CD14-positive monocyte (primary cell): ENCODE measurements around the gene HLTF. TPM values are rescaled to one million over a fixed set of nuclear protein-coding genes. Genes with fewer than 3 reads are reported as not detected.

ENCODE experiments used
- DNase-seq, 3 donors: peaks; one replicate each; pipeline ENCODE4 v3.0.0-alpha.2; 2011 to 2022
- H2AFZ ChIP-seq: 2 replicates; pipeline ENCODE4 v1.6.0; 2012; ENCODE audit warnings: mild to moderate bottlenecking, low read depth, low read length, inconsistent platforms; ENCODE audit not compliant: insufficient read depth, poor library complexity, severe bottlenecking
- H3K27ac ChIP-seq, 2 donors: 1 replicate in 1 of 2; 2 replicates in 1 of 2; pipeline ENCODE4 v1.5.1; 2012 to 2013; ENCODE audit warnings: low read length in 2 of 2, control low read depth in 1 of 2, inconsistent platforms in 1 of 2, low read depth in 1 of 2, mild to moderate bottlenecking in 1 of 2
- H3K27me3 ChIP-seq, 2 donors: one replicate each; pipeline versions ENCODE4 v1.6.0 to v1.6.1; 2011 to 2013; ENCODE audit warnings: low read length in 2 of 2; ENCODE audit not compliant: control insufficient read depth in 2 of 2, insufficient read depth in 2 of 2
- H3K36me3 ChIP-seq, 2 donors: replicated peaks in 1 of 2; 1 replicate in 1 of 2; 2 replicates in 1 of 2; pipeline versions ENCODE4 v1.5.1 to v1.6.1; 2012 to 2013; ENCODE audit warnings: low read length in 2 of 2, control low read depth in 1 of 2, inconsistent platforms in 1 of 2, mild to moderate bottlenecking in 1 of 2; ENCODE audit not compliant: insufficient read depth in 2 of 2, control insufficient read depth in 1 of 2
- H3K4me1 ChIP-seq, 2 donors: 1 replicate in 1 of 2; 2 replicates in 1 of 2; pipeline versions ENCODE4 v1.5.1 to v1.6.1; 2012 to 2013; ENCODE audit warnings: low read length in 2 of 2, control low read depth in 1 of 2, inconsistent platforms in 1 of 2, mild to moderate bottlenecking in 1 of 2, moderate library complexity in 1 of 2; ENCODE audit not compliant: insufficient read depth in 2 of 2, control insufficient read depth in 1 of 2
- H3K4me2 ChIP-seq: replicated peaks from 2 replicates; pipeline ENCODE3; 2012; ENCODE audit warnings: low read length, moderate library complexity, mild to moderate bottlenecking; ENCODE audit not compliant: poor library complexity, severe bottlenecking; ENCODE audit errors: extremely low read depth
- H3K4me3 ChIP-seq, 3 experiments: fragments of 200-600 bp in 1 of 3; sonication (generic) in 1 of 3; replicated peaks in 1 of 3; 1 replicate in 2 of 3; 2 replicates in 1 of 3; pipeline ENCODE4 v1.5.1; 2011 to 2013; ENCODE audit warnings: low read length in 3 of 3, mild to moderate bottlenecking in 3 of 3, control low read depth in 2 of 3, low read depth in 2 of 3, inconsistent platforms in 1 of 3, moderate library complexity in 1 of 3
- H3K79me2 ChIP-seq: 2 replicates; pipeline ENCODE4 v1.6.0; 2012; ENCODE audit warnings: mild to moderate bottlenecking, control low read depth, inconsistent platforms, low read length, moderate library complexity; ENCODE audit not compliant: insufficient read depth
- H3K9ac ChIP-seq: 2 replicates; pipeline ENCODE4 v1.6.0; 2017; ENCODE audit warnings: low read length, mild to moderate bottlenecking; ENCODE audit not compliant: insufficient read depth, poor library complexity, severe bottlenecking
- H3K9me3 ChIP-seq, 2 donors: replicated peaks in 1 of 2; 1 replicate in 1 of 2; 2 replicates in 1 of 2; pipeline versions ENCODE4 v1.5.1 to v1.6.1; 2012 to 2013; ENCODE audit warnings: low read length in 2 of 2, control low read depth in 1 of 2; ENCODE audit not compliant: control insufficient read depth in 1 of 2, insufficient read depth in 1 of 2
- H4K20me1 ChIP-seq: 2 replicates; pipeline ENCODE4 v1.6.0; 2012; ENCODE audit warnings: mild to moderate bottlenecking, low read length, control low read depth, moderate library complexity; ENCODE audit not compliant: insufficient read depth
- H3K27ac Mint-ChIP-seq, 7 donors: one replicate each; pipeline ENCODE4 v1.8.0; 2020; ENCODE audit warnings: mild to moderate bottlenecking in 7 of 7, mixed read lengths in 7 of 7, moderate library complexity in 6 of 7, inconsistent platforms in 2 of 7
- H3K27me3 Mint-ChIP-seq, 3 donors: one replicate each; pipeline ENCODE4 v1.8.0; 2021 to 2022; ENCODE audit warnings: low read depth in 3 of 3, mild to moderate bottlenecking in 3 of 3, mixed read lengths in 3 of 3, moderate library complexity in 3 of 3, inconsistent platforms in 1 of 3
- H3K36me3 Mint-ChIP-seq, 2 donors: one replicate each; pipeline ENCODE4 v1.8.0; 2020; ENCODE audit warnings: mixed read lengths in 2 of 2, inconsistent platforms in 1 of 2, mild to moderate bottlenecking in 1 of 2
- H3K4me1 Mint-ChIP-seq: one replicate; pipeline ENCODE4 v1.8.0; 2020; ENCODE audit warnings: mild to moderate bottlenecking, mixed read lengths
- H3K4me3 Mint-ChIP-seq, 2 donors: one replicate each; pipeline ENCODE4 v1.8.0; 2020; ENCODE audit warnings: mild to moderate bottlenecking in 2 of 2, mixed read lengths in 2 of 2, moderate library complexity in 1 of 2
- H3K9me3 Mint-ChIP-seq, 7 donors: one replicate each; pipeline ENCODE4 v1.8.0; 2020 to 2022; ENCODE audit warnings: mixed read lengths in 7 of 7, mild to moderate bottlenecking in 6 of 7, moderate library complexity in 6 of 7, inconsistent platforms in 2 of 7
- WGBS: methylation state at CpG from one replicate; pipeline ENCODE4 v1.1.5; 2013; ENCODE audit warnings: missing lambda C conversion rate; ENCODE audit not compliant: insufficient coverage; 5-methylcytosine and 5-hydroxymethylcytosine counted together
- intact Hi-C, 2 donors: fragments of 100-400 bp; cut with micrococcal nuclease; formaldehyde crosslinking; loops; one replicate each; pipeline versions ENCODE4 v1.15.0 to v1.15.1; 2023
- polyA plus RNA-seq, 3 donors: library from polyadenylated mRNA; depleted of rRNA in 1 of 3; unstranded in 2 of 3; stranded (reverse) in 1 of 3; fragments of 300-500 nt in 2 of 3; fragments of >200 nt in 1 of 3; fragmentation: Illumina TruSeq in 2 of 3; gene quantifications; 1 replicate in 2 of 3; 2 replicates in 1 of 3; pipeline ENCODE4 v1.2.3, GENCODE V29; 2012 to 2021
- small RNA-seq: library from RNA; depleted of rRNA; stranded (forward); fragments of <200 nt; gene quantifications from one replicate; pipeline ENCODE3, GENCODE V24; 2012; ENCODE audit warnings: low read depth; ENCODE audit not compliant: insufficient read length
- TF ChIP-seq, protein P1 (sequence below): fragments of 200-600 bp; IDR thresholded peaks from one replicate; pipeline ENCODE4 v1.8.0; 2022; ENCODE audit warnings: antibody characterized with exemption, mild to moderate bottlenecking

Gene HLTF
- polyA plus RNA-seq, 3 donors: 2.0 to 4.6 (median 2.7) TPM

GRCh38 chr3:148981273-148981672 is 105.1 kb downstream of the HLTF start:
- H4K20me1 ChIP-seq: no peaks in the 10 kb centered on the region
- no peak overlapping the region for H3K27ac Mint-ChIP-seq
- intact Hi-C loops: no loop called here

More at GRCh38 chr3:148981273-148981672, 105.1 kb downstream of the HLTF start:
- H3K4me3 ChIP-seq: no peak overlapping the region
- no peak overlapping the region for H3K9ac ChIP-seq
- 100% methylated on average over 1 of the region's 1 CpG for WGBS
- no peaks in the 10 kb centered on the region for H3K27me3 ChIP-seq
- TF ChIP-seq, protein P1, sequence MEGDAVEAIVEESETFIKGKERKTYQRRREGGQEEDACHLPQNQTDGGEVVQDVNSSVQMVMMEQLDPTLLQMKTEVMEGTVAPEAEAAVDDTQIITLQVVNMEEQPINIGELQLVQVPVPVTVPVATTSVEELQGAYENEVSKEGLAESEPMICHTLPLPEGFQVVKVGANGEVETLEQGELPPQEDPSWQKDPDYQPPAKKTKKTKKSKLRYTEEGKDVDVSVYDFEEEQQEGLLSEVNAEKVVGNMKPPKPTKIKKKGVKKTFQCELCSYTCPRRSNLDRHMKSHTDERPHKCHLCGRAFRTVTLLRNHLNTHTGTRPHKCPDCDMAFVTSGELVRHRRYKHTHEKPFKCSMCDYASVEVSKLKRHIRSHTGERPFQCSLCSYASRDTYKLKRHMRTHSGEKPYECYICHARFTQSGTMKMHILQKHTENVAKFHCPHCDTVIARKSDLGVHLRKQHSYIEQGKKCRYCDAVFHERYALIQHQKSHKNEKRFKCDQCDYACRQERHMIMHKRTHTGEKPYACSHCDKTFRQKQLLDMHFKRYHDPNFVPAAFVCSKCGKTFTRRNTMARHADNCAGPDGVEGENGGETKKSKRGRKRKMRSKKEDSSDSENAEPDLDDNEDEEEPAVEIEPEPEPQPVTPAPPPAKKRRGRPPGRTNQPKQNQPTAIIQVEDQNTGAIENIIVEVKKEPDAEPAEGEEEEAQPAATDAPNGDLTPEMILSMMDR: no peak
- DNase-seq: no peak
- H3K4me2 ChIP-seq: no peak overlapping the region
- H3K27ac ChIP-seq: no peak overlapping the region
- no peaks in the 10 kb centered on the region for H3K36me3 ChIP-seq
- Mint-ChIP-seq H3K4me1 (no peaks in the 10 kb centered on the region), H3K36me3 (no peaks in the 10 kb centered on the region), H3K27me3 (peaks cover 0 to 3% (median 0%) of the 10 kb centered on the region in 3 donors), H3K9me3 (peaks cover 0 to 7% (median 5%) of the 10 kb centered on the region in 7 donors), H3K4me3 (no peak overlapping the region)
- no peak overlapping the region for H2AFZ ChIP-seq
- no peaks in the 10 kb centered on the region for H3K9me3 ChIP-seq
- no peaks in the 10 kb centered on the region for H3K79me2 ChIP-seq
- H3K4me1 ChIP-seq: no peaks in the 10 kb centered on the region

Small RNA genes lying within 50 kb of the gene (small RNA-seq; reads per million reads assigned to genes)
- gene RF00019: not detected

Other genes with a start within 250 kb of the HLTF start
- gene CPA3, start 221.2 kb downstream of the HLTF start, polyA plus RNA-seq: not detected
- gene GYG1, start 95.0 kb downstream of the HLTF start, polyA plus RNA-seq: 100 to 1,000 TPM in 2 of 3 donors, 10 to 100 TPM in 1; 50.6 to 122 (median 121) TPM
- 10 to 100 TPM; 20.8 to 35.8 (median 34.8) TPM for gene HPS3, start 43.1 kb upstream of the HLTF start, polyA plus RNA-seq
- gene CP, start 135.3 kb upstream of the HLTF start, polyA plus RNA-seq: under 1 TPM in 1 of 3 donors, not detected in 2; 0.04 TPM
- not detected for gene TM4SF18, start 247.1 kb upstream of the HLTF start, polyA plus RNA-seq